SH-SY5Y (cell line): ENCODE data around the gene KCNQ5.

Experiments
- GATA2 ChIP-seq: IDR thresholded peaks from 2 replicates; pipeline ENCODE4 v1.6.1; 2011; ENCODE audit warnings: mild to moderate bottlenecking, low read depth, low read length
- GATA3 ChIP-seq: IDR thresholded peaks from 2 replicates; pipeline ENCODE4 v1.6.1; 2011; ENCODE audit warnings: low read depth, mild to moderate bottlenecking, low read length, moderate library complexity

DNA sequence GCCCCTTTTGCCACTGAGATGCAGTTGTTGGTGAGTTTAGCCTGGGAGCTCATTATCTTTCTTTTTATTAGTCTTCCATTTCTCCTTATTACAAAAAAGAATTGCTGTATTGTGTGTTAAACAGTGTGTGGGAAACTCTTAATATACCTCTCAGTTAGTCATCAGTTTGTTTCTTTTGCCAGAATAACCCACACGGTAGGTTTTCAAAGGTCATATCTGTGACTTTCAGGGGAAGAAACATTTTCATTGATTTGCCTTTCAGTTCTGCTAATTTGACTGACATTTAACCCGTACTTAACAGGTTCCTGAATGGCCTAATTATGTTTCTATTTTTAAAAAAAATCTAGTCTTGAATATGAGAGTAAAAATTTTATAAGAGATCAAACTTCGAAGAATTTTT is 458.1 kb downstream of the KCNQ5 start:
- TF ChIP-seq GATA3 (no peak), GATA2 (no peak)
